ENCODE measurements around the gene AOPEP. TPM values are rescaled to one million over a fixed set of nuclear protein-coding genes. Genes with fewer than 3 reads are reported as not detected.

AOPEP gene
- total RNA-seq, 1 experiment from 2014 or later = 36.4 TPM

GRCh38 chr9:94677929-94678328 lies 48.6 kb upstream of the AOPEP start:
- Histone ChIP-seq H3K27me3 (ENCODE audit: control insufficient read depth, insufficient read depth, low read length) (no peaks in the 10 kb centered on the region), H3K27ac (ENCODE audit: low read length) (no peak overlapping the region), H3K4me1 (ENCODE audit: control insufficient read depth, insufficient read depth, low read length) (0 out of 2 replicates have a peak, but pooled peaks cover 2% of the 10 kb centered on the region), H3K4me3 (ENCODE audit: low read depth in 2 of 2, low read length in 2 of 2) (no peak overlapping the region), H3K36me3 (ENCODE audit: control insufficient read depth, insufficient read depth, low read length) (no peaks in the 10 kb centered on the region), H3K9me3 (ENCODE audit: control insufficient read depth, insufficient read depth, low read depth, low read length) (no peaks in the 10 kb centered on the region)
- TF ChIP-seq, protein P1, sequence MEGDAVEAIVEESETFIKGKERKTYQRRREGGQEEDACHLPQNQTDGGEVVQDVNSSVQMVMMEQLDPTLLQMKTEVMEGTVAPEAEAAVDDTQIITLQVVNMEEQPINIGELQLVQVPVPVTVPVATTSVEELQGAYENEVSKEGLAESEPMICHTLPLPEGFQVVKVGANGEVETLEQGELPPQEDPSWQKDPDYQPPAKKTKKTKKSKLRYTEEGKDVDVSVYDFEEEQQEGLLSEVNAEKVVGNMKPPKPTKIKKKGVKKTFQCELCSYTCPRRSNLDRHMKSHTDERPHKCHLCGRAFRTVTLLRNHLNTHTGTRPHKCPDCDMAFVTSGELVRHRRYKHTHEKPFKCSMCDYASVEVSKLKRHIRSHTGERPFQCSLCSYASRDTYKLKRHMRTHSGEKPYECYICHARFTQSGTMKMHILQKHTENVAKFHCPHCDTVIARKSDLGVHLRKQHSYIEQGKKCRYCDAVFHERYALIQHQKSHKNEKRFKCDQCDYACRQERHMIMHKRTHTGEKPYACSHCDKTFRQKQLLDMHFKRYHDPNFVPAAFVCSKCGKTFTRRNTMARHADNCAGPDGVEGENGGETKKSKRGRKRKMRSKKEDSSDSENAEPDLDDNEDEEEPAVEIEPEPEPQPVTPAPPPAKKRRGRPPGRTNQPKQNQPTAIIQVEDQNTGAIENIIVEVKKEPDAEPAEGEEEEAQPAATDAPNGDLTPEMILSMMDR (IDR thresholded peaks at IDR 0.05) = no peak
- TF ChIP-seq SIN3A (IDR thresholded peaks at IDR 0.05; ENCODE audit: borderline replicate concordance, insufficient read depth, low read depth, low read length) (no peak), TCF7L2 (IDR thresholded peaks at IDR 0.05; ENCODE audit: low read depth, low read length) (no peak), POLR2AphosphoS5 (IDR thresholded peaks at IDR 0.05; ENCODE audit: low read depth, low read length) (no peak)
- TF ChIP-seq, protein P2, sequence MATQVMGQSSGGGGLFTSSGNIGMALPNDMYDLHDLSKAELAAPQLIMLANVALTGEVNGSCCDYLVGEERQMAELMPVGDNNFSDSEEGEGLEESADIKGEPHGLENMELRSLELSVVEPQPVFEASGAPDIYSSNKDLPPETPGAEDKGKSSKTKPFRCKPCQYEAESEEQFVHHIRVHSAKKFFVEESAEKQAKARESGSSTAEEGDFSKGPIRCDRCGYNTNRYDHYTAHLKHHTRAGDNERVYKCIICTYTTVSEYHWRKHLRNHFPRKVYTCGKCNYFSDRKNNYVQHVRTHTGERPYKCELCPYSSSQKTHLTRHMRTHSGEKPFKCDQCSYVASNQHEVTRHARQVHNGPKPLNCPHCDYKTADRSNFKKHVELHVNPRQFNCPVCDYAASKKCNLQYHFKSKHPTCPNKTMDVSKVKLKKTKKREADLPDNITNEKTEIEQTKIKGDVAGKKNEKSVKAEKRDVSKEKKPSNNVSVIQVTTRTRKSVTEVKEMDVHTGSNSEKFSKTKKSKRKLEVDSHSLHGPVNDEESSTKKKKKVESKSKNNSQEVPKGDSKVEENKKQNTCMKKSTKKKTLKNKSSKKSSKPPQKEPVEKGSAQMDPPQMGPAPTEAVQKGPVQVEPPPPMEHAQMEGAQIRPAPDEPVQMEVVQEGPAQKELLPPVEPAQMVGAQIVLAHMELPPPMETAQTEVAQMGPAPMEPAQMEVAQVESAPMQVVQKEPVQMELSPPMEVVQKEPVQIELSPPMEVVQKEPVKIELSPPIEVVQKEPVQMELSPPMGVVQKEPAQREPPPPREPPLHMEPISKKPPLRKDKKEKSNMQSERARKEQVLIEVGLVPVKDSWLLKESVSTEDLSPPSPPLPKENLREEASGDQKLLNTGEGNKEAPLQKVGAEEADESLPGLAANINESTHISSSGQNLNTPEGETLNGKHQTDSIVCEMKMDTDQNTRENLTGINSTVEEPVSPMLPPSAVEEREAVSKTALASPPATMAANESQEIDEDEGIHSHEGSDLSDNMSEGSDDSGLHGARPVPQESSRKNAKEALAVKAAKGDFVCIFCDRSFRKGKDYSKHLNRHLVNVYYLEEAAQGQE (IDR thresholded peaks at IDR 0.05; ENCODE audit: insufficient read depth in 1 of 2, low read depth in 2 of 2, low read length in 1 of 2) = no peak
- ATAC-seq (no peak), DNase-seq (ENCODE audit: low read depth, low spot score) (no peak)
- no TSS peak for BruUV-seq (replicated peaks)
- in situ Hi-C loops (cut with HindIII; ENCODE audit: low pct_unique_long_range_greater_than_20kb, low sequenced_read_pairs) (no loop called here), intact Hi-C loops (cut with micrococcal nuclease; ENCODE audit: unreplicated experiment) (no loop called here)
- ChIA-PET CTCF (no interaction called here), POLR2A (no interaction called here)

GRCh38 chr9:94679587-94679986 lies 46.9 kb upstream of the AOPEP start:
- in situ Hi-C loops (cut with HindIII; ENCODE audit: low pct_unique_long_range_greater_than_20kb, low sequenced_read_pairs) = no loop called here
- CTCF ChIA-PET = interaction anchor here (0.5 to 1.1 kb wide), 3 partner anchors 448 to 986 kb away, joined by 3 to 5 read pairs (median 4); no protein-coding TSS in a partner anchor

More at GRCh38 chr9:94679587-94679986, 46.9 kb upstream of the AOPEP start:
- Histone ChIP-seq H3K36me3 (ENCODE audit: control insufficient read depth, insufficient read depth, low read length) (no peaks in the 10 kb centered on the region), H3K4me3 (ENCODE audit: low read depth in 2 of 2, low read length in 2 of 2) (no peak overlapping the region), H3K27ac (ENCODE audit: low read length) (no peak overlapping the region; the same call in 1 of the 2 replicates), H3K4me1 (ENCODE audit: control insufficient read depth, insufficient read depth, low read length) (0 out of 2 replicates have a peak, but pooled peaks cover 2% of the 10 kb centered on the region), H3K27me3 (ENCODE audit: control insufficient read depth, insufficient read depth, low read length) (no peaks in the 10 kb centered on the region), H3K9me3 (ENCODE audit: control insufficient read depth, insufficient read depth, low read depth, low read length) (no peaks in the 10 kb centered on the region)
- intact Hi-C loops (cut with micrococcal nuclease; ENCODE audit: unreplicated experiment) = no loop called here
- ATAC-seq (no peak), DNase-seq (ENCODE audit: low read depth, low spot score) (no peak)
- TF ChIP-seq TCF7L2 (IDR thresholded peaks at IDR 0.05; ENCODE audit: low read depth, low read length) = no peak
- TF ChIP-seq, protein P2 (IDR thresholded peaks at IDR 0.05; ENCODE audit: insufficient read depth in 1 of 2, low read depth in 2 of 2, low read length in 1 of 2) = no peak
- TF ChIP-seq SIN3A (IDR thresholded peaks at IDR 0.05; ENCODE audit: borderline replicate concordance, insufficient read depth, low read depth, low read length) = no peak
- no peak for TF ChIP-seq POLR2AphosphoS5 (IDR thresholded peaks at IDR 0.05; ENCODE audit: low read depth, low read length)
- TF ChIP-seq, protein P1 (IDR thresholded peaks at IDR 0.05) = no peak
- POLR2A ChIA-PET = interaction anchor here (0.6 kb wide), 1 partner anchor 639 kb away, joined by 3 read pairs; no protein-coding TSS in a partner anchor
- BruUV-seq (replicated peaks) = no TSS peak

Data from Panc1 (cell line).